Omental fat pad (tissue), 4 donors: ENCODE data around the gene AP5S1. TPM values are rescaled to one million over a fixed set of nuclear protein-coding genes. Genes with fewer than 3 reads are reported as not detected.
"Not testable (repeated sequence)": the region's sequence is repeated elsewhere in the genome, so short reads cannot be mapped to it uniquely, and the experiment has no call there.

ENCODE experiments used
- ATAC-seq: fragments of 150-250 bp; one replicate; pipeline ENCODE4 v1.9.1; 2016; ENCODE audit warnings: mild to moderate bottlenecking, moderate library complexity; ENCODE audit not compliant: low FRiP score
- DNase-seq: peaks from one replicate; pipeline ENCODE4 v3.0.0-alpha.2; 2019; ENCODE audit warnings: low spot score
- total RNA-seq, 4 donors: library from RNA; depleted of rRNA; stranded (reverse); fragments of >200 nt; gene quantifications; one replicate each; pipeline ENCODE4 v1.1.0, GENCODE V29; 2016
- TF ChIP-seq, protein P1 (sequence below), 3 donors: fragments of 450-650 bp; IDR thresholded peaks; one replicate each; pipeline ENCODE4 v1.5.1; 2016 to 2017; ENCODE audit warnings: antibody characterized with exemption in 3 of 3, mild to moderate bottlenecking in 3 of 3, moderate library complexity in 2 of 3

AP5S1 gene
- total RNA-seq, 4 donors from 2014 or later: 10.9 to 19.2 (median 11.4) TPM

DNA sequence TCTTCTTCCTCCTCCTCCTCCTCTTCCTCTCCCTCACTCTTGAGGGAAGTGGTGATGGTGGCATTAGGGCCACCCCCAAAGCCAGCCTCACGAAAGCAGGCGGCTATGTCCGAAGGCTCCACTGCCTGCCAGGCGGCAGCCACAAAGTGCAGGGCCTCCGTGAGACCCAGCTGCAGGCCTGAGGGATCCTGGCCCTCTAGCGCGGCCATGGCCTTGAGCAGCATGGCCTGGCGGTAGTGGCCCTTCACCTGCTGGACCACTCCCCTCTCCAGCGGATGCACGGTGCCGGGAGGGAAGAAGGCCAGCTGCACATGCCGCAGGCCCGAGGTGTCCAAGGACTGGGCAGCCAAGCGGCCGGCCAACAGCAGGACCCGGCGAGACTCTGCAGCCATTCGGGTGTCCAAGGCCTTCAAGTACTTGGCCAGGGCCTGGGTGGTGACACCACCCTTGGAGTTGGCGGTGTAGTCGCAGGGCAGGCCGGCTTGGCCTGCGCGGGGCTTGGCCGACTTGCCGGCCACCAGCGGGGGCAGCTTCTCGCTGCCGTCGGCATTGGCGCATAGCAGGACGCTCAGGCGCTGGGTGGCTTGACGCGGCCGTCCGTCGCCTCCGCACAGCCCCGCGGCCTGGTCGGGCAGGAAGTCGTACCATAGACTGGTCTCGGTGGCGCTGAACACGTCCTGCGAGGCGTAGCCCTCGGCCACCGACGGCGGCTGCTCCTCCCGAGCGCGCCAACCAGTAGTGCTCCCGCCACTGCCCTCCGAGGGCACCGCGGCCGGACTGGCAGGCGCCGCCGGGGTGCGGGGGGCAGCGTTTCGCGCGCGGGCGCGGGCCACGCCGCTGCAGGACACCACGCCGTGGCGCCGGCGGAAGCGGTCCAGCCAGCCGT is 34.9 kb upstream of the AP5S1 start:
- TF ChIP-seq, protein P1, sequence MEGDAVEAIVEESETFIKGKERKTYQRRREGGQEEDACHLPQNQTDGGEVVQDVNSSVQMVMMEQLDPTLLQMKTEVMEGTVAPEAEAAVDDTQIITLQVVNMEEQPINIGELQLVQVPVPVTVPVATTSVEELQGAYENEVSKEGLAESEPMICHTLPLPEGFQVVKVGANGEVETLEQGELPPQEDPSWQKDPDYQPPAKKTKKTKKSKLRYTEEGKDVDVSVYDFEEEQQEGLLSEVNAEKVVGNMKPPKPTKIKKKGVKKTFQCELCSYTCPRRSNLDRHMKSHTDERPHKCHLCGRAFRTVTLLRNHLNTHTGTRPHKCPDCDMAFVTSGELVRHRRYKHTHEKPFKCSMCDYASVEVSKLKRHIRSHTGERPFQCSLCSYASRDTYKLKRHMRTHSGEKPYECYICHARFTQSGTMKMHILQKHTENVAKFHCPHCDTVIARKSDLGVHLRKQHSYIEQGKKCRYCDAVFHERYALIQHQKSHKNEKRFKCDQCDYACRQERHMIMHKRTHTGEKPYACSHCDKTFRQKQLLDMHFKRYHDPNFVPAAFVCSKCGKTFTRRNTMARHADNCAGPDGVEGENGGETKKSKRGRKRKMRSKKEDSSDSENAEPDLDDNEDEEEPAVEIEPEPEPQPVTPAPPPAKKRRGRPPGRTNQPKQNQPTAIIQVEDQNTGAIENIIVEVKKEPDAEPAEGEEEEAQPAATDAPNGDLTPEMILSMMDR (IDR thresholded peaks at IDR 0.05): no peak
- ATAC-seq (peak; percentile 3), DNase-seq (no peak)

DNA sequence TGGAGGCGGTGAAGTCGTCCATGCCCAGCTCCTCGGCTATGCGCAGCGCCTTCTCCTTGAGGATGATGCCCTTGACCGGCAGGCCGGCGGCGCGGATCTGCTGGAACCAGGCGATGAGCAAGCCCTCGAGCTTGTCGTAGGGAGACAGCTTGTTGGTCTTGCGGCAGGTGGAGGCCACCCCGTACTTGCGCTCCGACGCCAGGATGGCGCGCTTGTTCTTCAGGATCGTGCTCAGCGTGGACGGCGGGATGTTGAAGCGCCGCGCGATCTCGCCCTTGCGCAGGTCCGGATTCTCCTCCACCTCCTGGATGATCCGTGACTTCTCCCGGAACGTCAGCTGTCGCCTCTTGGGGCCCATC is 34.2 kb upstream of the AP5S1 start:
- ATAC-seq (peak; percentile 25), DNase-seq (no peak)
- TF ChIP-seq, protein P1 (IDR thresholded peaks at IDR 0.05): no peak

DNA sequence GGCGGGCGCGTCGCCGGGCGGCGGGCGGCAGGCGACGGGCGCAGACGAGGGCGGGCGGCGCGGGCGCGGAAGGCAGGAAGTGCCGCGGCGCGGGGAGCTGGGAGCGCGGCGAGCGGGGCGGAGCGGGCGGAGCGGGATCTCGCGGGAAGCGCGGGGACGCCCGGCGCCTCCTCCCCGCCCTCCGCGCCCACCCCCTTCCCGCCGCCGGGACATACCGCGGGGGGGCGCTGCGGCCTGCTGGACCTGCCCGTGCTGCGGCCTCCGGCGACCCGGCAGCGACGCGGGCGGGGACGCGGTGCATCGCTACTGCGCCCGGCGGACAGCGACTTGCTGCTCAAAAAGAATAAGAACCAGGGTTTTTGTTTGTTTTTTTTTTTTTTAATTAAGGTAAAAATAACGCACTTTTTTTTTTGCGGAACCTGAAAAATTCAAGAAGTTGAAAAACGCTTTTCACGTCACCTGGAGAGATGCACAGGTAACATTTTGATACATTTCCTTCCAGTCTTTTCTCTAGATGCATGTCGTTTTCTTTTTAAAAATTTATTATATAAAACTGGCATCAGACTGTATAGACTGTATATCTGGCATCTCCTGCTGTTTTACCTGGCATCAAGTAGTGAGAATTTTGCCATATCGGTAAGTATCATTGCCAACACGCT is 33.6 kb upstream of the AP5S1 start, which contains the start of gene CENPB:
TSS of gene CENPB (minus strand) at position 76 of the 659 bp plus-strand sequence. CDS start 257 bp downstream, outside the sequence.
- TF ChIP-seq, protein P1 (IDR thresholded peaks at IDR 0.05): no peak
- DNase-seq (peak; percentile 79), ATAC-seq (peak; percentile 87)

DNA sequence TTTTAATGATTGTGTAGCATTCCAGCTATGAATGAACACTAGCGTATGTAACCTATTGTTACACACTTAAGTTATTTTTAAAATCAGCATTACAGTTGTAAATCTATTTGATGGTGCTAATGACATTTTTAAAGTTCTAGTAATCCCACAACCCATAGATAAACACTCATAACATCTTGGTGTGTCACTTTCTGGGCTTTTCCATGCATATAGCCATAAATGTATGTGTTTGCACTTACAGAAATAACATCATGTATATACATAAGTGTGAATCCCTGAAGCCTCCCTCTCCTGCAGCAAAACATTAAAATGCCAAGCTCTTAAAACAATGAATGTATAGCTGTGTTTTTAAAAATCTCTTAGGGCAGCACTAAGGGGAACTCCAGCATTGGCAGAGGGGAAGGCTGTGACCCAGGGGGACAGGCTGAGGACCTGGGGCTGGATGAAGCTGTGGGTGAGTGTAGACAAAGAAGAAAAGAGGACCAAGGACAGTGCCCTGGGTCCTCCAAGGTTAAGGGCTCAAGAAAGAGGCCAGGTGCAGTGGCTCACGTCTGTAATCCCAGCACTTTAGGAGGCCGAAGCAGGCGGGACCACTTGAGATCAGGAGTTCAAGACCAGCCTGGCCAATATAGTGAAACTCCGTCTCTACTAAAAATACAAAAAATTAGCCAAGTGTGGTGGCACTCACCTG is 32.9 kb upstream of the AP5S1 start:
- DNase-seq (no peak), ATAC-seq (no peak)
- TF ChIP-seq, protein P1 (IDR thresholded peaks at IDR 0.05): no peak

DNA sequence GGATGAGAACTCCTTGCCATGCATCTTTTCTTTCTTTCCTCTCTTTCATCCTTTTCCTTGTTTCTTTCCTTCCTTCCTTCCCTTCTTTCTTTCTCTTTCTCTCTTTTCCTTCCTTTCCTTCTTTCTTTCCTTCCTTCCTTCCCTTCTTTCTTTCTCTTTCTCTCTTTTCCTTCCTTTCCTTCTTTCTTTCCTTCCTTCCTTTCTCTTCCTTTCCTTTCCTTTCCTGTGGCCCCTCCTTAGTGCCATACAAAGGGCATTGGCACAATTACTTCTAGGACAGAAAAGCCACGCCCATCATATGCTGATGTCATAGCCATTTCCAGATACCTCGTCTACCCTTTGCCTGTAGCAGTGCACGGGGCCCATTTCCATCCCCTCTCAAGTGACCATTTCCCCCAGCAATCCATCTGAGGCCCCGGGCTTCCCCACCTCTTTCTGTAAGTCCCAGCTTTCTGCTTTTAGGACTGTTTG is 31.6 kb upstream of the AP5S1 start:
- no peak for DNase-seq
- TF ChIP-seq, protein P1 (IDR thresholded peaks at IDR 0.05): no peak
- ATAC-seq: no peak

DNA sequence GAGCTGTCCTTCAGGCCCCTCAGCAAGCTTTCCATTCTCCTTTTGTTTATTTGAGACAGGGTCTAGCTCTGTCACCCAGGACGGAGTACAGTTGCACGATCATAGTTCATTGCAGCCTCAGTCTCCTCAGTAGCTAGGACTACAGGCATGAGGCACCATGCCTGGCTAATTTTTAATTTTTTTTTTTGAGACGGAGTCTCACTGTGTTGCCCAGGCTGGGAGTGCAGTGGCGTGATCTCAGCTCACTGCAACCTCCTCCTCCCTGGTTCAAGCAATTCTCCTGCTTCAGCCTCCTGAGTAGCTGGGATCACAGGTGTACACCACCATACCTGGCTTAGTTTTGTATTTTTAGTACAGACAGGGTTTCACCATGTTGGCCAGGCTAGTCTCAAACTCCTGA is 31.1 kb upstream of the AP5S1 start:
- ATAC-seq, DNase-seq: not testable (repeated sequence)

DNA sequence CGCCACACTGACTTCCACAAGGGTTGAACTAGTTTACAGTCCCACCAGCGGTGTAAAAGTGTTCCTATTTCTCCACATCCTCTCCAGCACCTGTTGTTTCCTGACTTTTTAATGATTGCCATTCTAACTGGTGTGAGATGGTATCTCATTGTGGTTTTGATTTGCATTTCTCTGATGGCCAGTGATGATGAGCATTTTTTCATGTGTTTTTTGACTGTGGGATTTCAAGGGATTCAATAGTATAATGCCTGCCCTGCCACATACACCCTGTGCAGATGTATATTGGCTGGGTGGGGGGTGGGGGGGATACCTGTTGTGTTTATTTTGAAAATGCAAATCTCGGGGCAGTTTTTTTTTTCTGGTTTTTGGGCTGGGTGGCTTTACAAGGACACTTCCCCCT is 26.2 kb upstream of the AP5S1 start:
- DNase-seq, ATAC-seq: not testable (repeated sequence)
